Tibial artery (tissue), 4 donors: ENCODE measurements around the gene NOD2.
A peak's percentile ranks its signal among the peaks of the same experiment; 100 is the strongest.

Source experiments
- DNase-seq, 2 donors: peaks; one replicate each; pipeline ENCODE4 v3.0.0-alpha.2; 2019
- H3K27ac ChIP-seq, 2 donors: fragments of 200-600 bp; sonication (generic) in 1 of 2; 1 replicate in 1 of 2; 2 replicates in 1 of 2; pipeline ENCODE4 v1.5.1; 2018 to 2019; ENCODE audit warnings: mild to moderate bottlenecking in 1 of 2
- H3K27me3 ChIP-seq, 2 donors: fragments of 200-600 bp; sonication (generic) in 1 of 2; one replicate each; pipeline versions ENCODE4 v1.5.1 to v1.6.0; 2016 to 2019
- H3K36me3 ChIP-seq, 3 donors: fragments of 200-600 bp; sonication (generic) in 2 of 3; one replicate each; pipeline ENCODE4 v1.5.1; 2016 to 2019; ENCODE audit warnings: mild to moderate bottlenecking in 2 of 3
- H3K4me1 ChIP-seq, 4 donors: fragments of 200-600 bp; sonication (generic) in 2 of 4; 1 replicate in 3 of 4; 2 replicates in 1 of 4; pipeline ENCODE4 v1.5.1; 2016 to 2019
- H3K4me3 ChIP-seq, 2 donors: fragments of 200-600 bp; sonication (generic) in 1 of 2; 1 replicate in 1 of 2; 2 replicates in 1 of 2; pipeline ENCODE4 v1.5.1; 2018 to 2019; ENCODE audit warnings: mild to moderate bottlenecking in 2 of 2
- H3K9me3 ChIP-seq, 3 donors: fragments of 200-600 bp; sonication (generic) in 1 of 3; one replicate each; pipeline ENCODE4 v1.5.1; 2016 to 2019
- CTCF ChIP-seq, 2 experiments: fragments of 200-600 bp in 1 of 2; fragments of 450-650 bp in 1 of 2; IDR thresholded peaks; one replicate each; pipeline ENCODE4 v1.5.1; 2017 to 2019; ENCODE audit warnings: antibody characterized with exemption in 2 of 2, mild to moderate bottlenecking in 1 of 2, moderate library complexity in 1 of 2
- intact Hi-C: fragments of 100-400 bp; cut with DNase I; formaldehyde crosslinking; loops from one replicate; pipeline ENCODE4 v1.15.0; 2023; ENCODE audit warnings: low total_unique reads

NOD2 gene

GRCh38 chr16:50740736-50741135 is 47.3 kb downstream of the NOD2 start:
- intact Hi-C loops, result loop anchor here (5.0 to 10.0 kb wide), 5 partner anchors 46 to 886 kb away; partner anchors contain the start of genes BRD7, NKD1, NOD2 and ZNF423
- Histone ChIP-seq H3K27ac (peak overlapping the region; percentile 65 to 71), H3K9me3 (no peaks in the 10 kb centered on the region), H3K36me3 (no peaks in the 10 kb centered on the region), H3K4me3 (peak overlapping the region; percentile 82 to 90), H3K27me3 (no peaks in the 10 kb centered on the region), H3K4me1 (peaks cover 0 to 36% (median 25%) of the 10 kb centered on the region in 4 donors)
- DNase-seq, result no peak
- TF ChIP-seq CTCF (IDR thresholded peaks at IDR 0.05), result no peak

DNA sequence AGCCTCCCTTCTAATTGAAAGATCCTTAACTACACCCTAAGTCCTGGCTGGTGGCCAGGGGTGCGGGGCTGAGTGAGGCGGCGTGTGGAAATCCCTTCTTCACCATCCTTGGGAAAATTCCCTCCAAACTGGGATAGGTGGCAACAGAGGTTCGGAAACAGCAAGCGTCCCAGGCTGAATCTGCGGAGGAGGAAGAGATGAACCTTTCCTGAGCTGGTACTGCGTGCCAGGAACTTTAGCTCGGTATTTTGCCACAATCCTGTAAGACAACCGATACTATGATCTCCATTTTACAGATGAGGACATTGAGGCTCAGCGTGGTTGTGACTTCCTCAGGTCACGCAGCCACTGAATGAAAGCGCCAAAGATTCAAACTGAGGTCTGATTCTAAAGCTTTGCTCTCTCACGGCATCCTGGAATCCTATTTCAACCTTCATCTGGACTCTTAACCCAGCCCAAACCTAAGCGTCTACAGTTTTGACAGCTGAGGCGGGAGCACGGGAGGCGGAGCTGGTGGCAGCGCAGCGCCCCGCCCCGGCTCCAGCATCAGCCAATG is 47.9 kb downstream of the NOD2 start:
- no peaks in the 10 kb centered on the region for H3K36me3 ChIP-seq
- H3K9me3 ChIP-seq, result no peaks in the 10 kb centered on the region
- no peaks in the 10 kb centered on the region for H3K27me3 ChIP-seq
- H3K4me1 ChIP-seq, result peaks cover 0 to 42% (median 27%) of the 10 kb centered on the region in 4 donors
- intact Hi-C loops, result loop anchor here (5.0 to 10.0 kb wide), 5 partner anchors 47 to 887 kb away; partner anchors contain the start of genes BRD7, NKD1, NOD2 and ZNF423
- no peak for TF ChIP-seq CTCF (IDR thresholded peaks at IDR 0.05)
- H3K27ac ChIP-seq, result peak overlapping the region; percentile 65 to 71
- peak; percentile 30 to 70 for DNase-seq
- H3K4me3 ChIP-seq, result peak overlapping the region; percentile 82 to 90

DNA sequence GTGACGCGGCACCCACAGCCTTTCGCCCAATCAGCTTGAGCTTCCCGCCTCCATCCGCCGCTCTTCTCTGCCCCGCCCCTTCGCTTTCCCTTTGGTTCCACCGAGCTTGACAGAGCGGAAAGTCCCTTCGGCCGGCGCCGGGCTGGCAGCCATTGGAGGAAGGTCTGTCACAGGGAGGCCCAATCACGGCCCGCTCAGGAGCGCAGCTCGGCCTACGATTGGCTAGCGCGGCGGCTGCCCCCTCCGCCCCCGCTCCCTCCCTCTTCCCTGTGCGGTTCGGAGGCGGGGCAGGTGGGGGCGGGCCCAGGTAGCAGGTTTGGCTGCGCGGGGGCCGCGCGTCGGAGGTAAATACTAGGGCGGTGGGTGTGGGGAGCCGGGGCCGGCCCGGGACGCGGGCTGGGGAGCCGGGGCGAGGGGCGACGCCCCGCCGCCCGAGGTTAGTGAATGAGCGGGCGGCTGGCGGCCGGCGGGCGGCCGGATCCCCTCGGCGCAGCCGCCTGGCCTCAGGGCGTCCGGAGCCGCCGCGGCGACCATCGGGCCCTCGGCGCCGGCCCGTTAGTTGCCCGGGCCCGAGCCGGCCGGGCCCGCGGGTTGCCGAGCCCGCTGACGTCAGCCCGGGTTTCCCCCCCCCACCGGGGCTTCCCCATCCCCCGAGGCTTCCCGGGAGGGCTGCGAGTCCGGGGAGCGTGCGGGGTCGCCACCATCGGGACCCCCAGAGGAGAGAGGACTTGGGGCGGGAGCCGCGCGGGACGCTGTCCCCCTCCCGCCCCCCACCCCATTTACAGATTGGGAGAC is 48.6 kb downstream of the NOD2 start, which contains the start of gene CYLD:
Gene CYLD (plus strand): TSS at position 306 of the 795 bp plus-strand sequence. CDS start 7,613 bp downstream, outside the sequence.
- peak; percentile 100 for DNase-seq
- Histone ChIP-seq H3K27ac (peak within 1 kb of the TSS; percentile 89), H3K36me3 (no peaks in the 10 kb centered on the region), H3K4me3 (peak within 1 kb of the TSS; percentile 82 to 90), H3K27me3 (no peaks in the 10 kb centered on the region), H3K4me1 (peaks cover 0 to 47% (median 27%) of the 10 kb centered on the region in 4 donors), H3K9me3 (no peaks in the 10 kb centered on the region)
- intact Hi-C loops, result loop anchor here (5.0 to 10.0 kb wide), 5 partner anchors 47 to 887 kb away; partner anchors contain the start of genes BRD7, NKD1, NOD2 and ZNF423
- no peak for TF ChIP-seq CTCF (IDR thresholded peaks at IDR 0.05)

DNA sequence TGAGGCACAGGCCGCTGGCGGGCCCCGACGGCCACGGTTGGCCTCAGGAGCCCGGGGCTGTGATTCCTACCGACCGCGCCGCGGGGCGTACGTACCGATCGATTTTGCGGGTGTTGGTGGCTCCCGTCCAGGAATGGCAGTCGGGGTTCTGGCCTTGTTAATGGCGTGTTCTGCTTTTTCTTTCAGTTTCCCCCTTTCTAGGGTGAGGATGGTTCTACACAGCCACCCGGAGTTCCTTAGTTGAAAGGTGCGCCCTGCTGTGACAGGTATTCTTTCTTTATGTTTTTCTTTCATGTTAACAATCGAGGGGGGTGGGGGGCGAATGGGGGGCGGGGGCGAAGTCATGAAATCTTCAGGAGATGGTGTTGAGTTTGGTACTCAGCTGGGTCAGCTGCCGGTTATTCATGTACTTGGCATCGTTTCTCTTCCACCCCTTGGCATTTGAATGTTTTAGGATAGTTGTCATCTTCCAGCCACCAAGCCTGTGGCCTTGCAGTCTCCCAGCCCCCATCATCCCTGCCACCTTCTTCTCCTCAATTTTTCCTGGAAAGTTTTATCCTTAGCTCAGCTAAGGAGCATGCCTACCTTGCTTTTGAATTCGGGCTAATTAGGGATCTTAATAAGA is 49.3 kb downstream of the NOD2 start:
- DNase-seq, result peak; percentile 31 to 68
- intact Hi-C loops, result loop anchor here (5.0 to 10.0 kb wide), 5 partner anchors 48 to 888 kb away; partner anchors contain the start of genes BRD7, NKD1, NOD2 and ZNF423
- H3K27me3 ChIP-seq, result no peaks in the 10 kb centered on the region

More for the DNA sequence above, 49.3 kb downstream of the NOD2 start:
- Histone ChIP-seq H3K4me1 (peaks cover 0 to 54% (median 30%) of the 10 kb centered on the region in 4 donors), H3K9me3 (no peaks in the 10 kb centered on the region), H3K36me3 (no peaks in the 10 kb centered on the region), H3K4me3 (peak overlapping the region; percentile 82 to 90), H3K27ac (peak overlapping the region; percentile 89)
- TF ChIP-seq CTCF (IDR thresholded peaks at IDR 0.05), result no peak
